ENCODE results near the gene MYLK. TPM values are rescaled to one million over a fixed set of nuclear protein-coding genes. Genes with fewer than 3 reads are reported as not detected.

The MYLK gene
- total and polyA plus RNA-seq, 10 of the 15 experiments (the other 5 are each of a cell fraction or from before 2014, with no cell fraction given), result 0.04 to 1.6 (median 0.42) TPM; not detected in 1

DNA sequence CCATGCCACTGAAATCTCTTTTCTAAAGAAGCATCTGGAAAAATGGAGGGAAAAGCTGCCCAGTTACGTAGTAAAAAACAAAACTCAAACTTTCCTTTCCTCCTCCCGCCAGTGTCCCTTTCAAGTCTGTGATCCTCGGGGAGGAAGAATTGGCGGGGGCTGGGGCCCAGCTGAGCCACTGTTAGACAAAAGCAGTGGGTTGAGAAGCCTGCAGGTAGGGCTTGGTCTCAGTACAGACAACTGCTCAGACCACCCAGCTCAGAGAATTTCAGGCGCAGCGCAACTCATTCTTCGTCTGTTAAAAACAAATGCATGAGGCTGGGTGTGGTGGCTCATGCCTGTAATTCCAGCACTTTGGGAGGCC lies 117.1 kb downstream of the MYLK start:
- Histone ChIP-seq H3K9me3 (replicated peaks; ENCODE audit: control insufficient read depth, insufficient read depth, low read length) (no peaks in the 10 kb centered on the region), H4K20me1 (ENCODE audit: control insufficient read depth, insufficient read depth) (no peaks in the 10 kb centered on the region), H3K4me2 (ENCODE audit: control insufficient read depth, insufficient read depth) (no peak overlapping the region), H3K9ac (ENCODE audit: control insufficient read depth, insufficient read depth, low read length) (no peak overlapping the region), H3K79me2 (ENCODE audit: control insufficient read depth, insufficient read depth, low read length) (no peaks in the 10 kb centered on the region), H3K4me1 (ENCODE audit: control insufficient read depth, insufficient read depth, low read length) (no peaks in the 10 kb centered on the region), H3K4me3 (no peak overlapping the region), H3K27ac (ENCODE audit: control insufficient read depth, insufficient read depth) (no peak overlapping the region), H3K27me3 (replicated peaks in 1 of 2; ENCODE audit: control insufficient read depth in 2 of 2, insufficient read depth in 2 of 2, low read length in 1 of 2) (no peaks in the 10 kb centered on the region; a peak in 1 of 4 replicates), H2AFZ (ENCODE audit: control insufficient read depth, low read depth, low read length) (no peak overlapping the region), H3K36me3 (ENCODE audit: control insufficient read depth in 2 of 2, insufficient read depth in 2 of 2, low read length in 1 of 2) (no peaks in the 10 kb centered on the region)
- TF ChIP-seq EED (IDR thresholded peaks at IDR 0.05; ENCODE audit: low read depth) (no peak), CBFB (IDR thresholded peaks at IDR 0.05; ENCODE audit: low read depth) (no peak), MYC (IDR thresholded peaks at IDR 0.05; ENCODE audit: insufficient read depth, insufficient read length, insufficient replicate concordance, low read length, severe bottlenecking) (no peak), SREBF2 (IDR thresholded peaks at IDR 0.05; ENCODE audit: low read length) (no peak), USF1 (IDR thresholded peaks at IDR 0.05; ENCODE audit: borderline replicate concordance, extremely low read length, insufficient read depth, low read depth, low read length) (no peak), CTCF (IDR thresholded peaks at IDR 0.05 in 2 of 3, conservative IDR thresholded peaks at IDR 0.05 in 1 of 3; ENCODE audit: control insufficient read depth in 2 of 3, extremely low read depth in 1 of 3, insufficient read depth in 1 of 3, low read depth in 3 of 3, low read length in 3 of 3) (no peak), NFXL1 (IDR thresholded peaks at IDR 0.05; ENCODE audit: borderline replicate concordance) (no peak), ZNF274 (IDR thresholded peaks at IDR 0.05; ENCODE audit: insufficient read depth, insufficient read length) (no peak), YBX1 (IDR thresholded peaks at IDR 0.05) (no peak), ATF2 (IDR thresholded peaks at IDR 0.05; ENCODE audit: low read length) (no peak), SRF (IDR thresholded peaks at IDR 0.05; ENCODE audit: low read depth in 2 of 2, low read length in 2 of 2) (no peak), CBX3 (IDR thresholded peaks at IDR 0.05; ENCODE audit: borderline replicate concordance, low read depth) (no peak), SP1 (IDR thresholded peaks at IDR 0.05; ENCODE audit: low read depth, low read length) (no peak), TCF7 (IDR thresholded peaks at IDR 0.05; ENCODE audit: borderline replicate concordance) (no peak), MEF2A (IDR thresholded peaks at IDR 0.05; ENCODE audit: insufficient read depth, low read depth, low read length) (no peak), HDAC6 (IDR thresholded peaks at IDR 0.05; ENCODE audit: unreplicated experiment) (no peak), SMARCA5 (IDR thresholded peaks at IDR 0.05) (no peak), POLR2AphosphoS5 (IDR thresholded peaks at IDR 0.05; ENCODE audit: low read length) (no peak)
- TF ChIP-seq, protein P1, sequence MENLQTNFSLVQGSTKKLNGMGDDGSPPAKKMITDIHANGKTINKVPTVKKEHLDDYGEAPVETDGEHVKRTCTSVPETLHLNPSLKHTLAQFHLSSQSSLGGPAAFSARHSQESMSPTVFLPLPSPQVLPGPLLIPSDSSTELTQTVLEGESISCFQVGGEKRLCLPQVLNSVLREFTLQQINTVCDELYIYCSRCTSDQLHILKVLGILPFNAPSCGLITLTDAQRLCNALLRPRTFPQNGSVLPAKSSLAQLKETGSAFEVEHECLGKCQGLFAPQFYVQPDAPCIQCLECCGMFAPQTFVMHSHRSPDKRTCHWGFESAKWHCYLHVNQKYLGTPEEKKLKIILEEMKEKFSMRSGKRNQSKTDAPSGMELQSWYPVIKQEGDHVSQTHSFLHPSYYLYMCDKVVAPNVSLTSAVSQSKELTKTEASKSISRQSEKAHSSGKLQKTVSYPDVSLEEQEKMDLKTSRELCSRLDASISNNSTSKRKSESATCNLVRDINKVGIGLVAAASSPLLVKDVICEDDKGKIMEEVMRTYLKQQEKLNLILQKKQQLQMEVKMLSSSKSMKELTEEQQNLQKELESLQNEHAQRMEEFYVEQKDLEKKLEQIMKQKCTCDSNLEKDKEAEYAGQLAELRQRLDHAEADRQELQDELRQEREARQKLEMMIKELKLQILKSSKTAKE (IDR thresholded peaks at IDR 0.05; ENCODE audit: low read depth, poor library complexity, severe bottlenecking), result no peak
- RAD21 ChIA-PET (ENCODE audit: unreplicated experiment), result no interaction called here
- CTCF ChIA-PET, result no interaction called here
- in situ Hi-C loops (cut with MboI), result no loop called here
- DNase-seq (ENCODE audit: low read depth, low spot score) (no peak), ATAC-seq (no peak), FAIRE-seq (no peak)
- POLR2A ChIA-PET, result no interaction called here
- no TSS peak for BruUV-seq (replicated peaks)
- 66% methylated on average over 7 of the region's 7 CpGs for WGBS (ENCODE audit: insufficient coverage, insufficient replicate concordance, low lambda C conversion rate, missing lambda C conversion rate)
- SMC1A ChIA-PET (ENCODE audit: uncharacterized antibody, unreplicated experiment), result no interaction called here
- intact Hi-C loops (cut with micrococcal nuclease; ENCODE audit: unreplicated experiment), result no loop called here
